Hypothalamus (tissue), 51 donors: Measurements from ENCODE around the gene DENND5A.
"Not testable (repeated sequence)": the region's sequence is repeated elsewhere in the genome, so short reads cannot be mapped to it uniquely, and the experiment has no call there.

Source experiments
- DNase-seq, 51 donors: peaks; one replicate each; lab custom pipeline; 2025; lab: John Stamatoyannopoulos, UW

Gene DENND5A

DNA sequence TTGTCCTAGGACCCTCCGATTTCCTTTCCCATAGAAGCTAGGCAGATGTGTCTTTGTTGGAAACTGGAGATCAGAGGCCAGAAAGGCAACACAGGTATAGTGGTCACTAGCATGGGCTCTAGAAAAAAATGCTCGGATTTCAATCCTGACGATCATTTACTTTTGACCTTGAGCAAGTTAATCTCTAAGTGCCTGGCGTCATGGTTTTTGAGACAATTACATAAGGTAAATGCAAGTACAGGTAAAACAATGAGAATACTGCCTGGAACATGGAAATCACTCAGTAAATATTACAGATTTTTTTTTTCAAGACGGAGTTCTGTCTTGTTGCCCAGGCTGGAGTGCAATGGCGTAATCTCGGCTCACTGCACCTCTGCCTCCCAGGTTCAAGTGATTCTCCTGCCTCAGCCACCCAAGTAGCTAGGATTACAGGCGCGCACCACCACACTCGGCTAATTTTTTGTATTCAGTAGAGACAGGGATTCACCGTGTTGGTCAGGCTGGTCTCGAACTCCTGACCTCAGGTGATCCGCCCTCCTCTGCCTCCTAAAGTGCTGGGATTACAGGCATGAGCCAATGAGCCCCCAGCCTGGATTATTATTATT lies 1.1 kb upstream of the DENND5A start:
- no peak for DNase-seq

DNA sequence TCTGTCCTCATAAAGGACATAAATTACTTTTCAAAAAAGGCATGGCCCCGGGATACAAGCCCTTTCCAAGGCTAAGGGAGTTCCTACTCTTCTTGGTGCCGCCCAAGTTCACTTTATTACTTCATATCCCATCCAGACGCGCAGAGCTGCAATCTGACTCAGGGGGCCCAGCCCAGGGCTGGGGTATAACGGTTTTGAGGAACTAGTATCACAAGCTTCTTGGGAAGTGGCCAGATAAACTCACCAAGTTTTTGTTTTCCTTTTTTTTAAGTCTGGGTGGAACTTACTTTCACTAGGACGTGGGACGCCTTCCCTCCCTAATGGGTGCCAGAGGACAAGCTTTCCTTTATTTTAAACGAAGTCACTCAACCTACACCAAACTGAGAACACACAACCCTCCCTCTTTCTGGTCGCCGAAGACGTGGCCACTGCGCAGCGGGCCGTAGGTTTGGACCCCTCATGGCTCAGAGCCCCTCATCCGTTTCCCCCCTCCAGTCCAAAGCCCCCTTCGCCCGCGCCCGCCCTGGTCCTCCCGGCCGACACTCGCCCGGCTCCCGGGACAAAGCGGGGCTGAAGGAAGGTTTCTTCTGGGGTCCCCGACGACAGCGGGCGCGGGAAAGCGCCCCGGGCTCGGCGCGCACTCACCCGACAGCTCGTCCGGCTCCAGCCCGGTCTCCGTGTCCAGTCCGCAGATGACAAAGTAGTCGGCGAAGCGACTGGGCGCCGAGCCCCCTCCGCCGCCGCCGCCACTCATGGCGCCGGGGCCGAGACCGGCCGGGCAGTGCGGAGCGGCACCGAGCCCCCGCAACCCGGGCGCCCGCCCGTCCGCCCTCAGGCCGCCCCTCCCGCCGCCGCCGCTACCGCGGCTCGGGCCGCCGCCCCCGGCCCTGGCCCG lies 587 bp downstream of the DENND5A start:
- DNase-seq = peak in 47 of 51 donors; percentile 6 to 83 (median 36)

DNA sequence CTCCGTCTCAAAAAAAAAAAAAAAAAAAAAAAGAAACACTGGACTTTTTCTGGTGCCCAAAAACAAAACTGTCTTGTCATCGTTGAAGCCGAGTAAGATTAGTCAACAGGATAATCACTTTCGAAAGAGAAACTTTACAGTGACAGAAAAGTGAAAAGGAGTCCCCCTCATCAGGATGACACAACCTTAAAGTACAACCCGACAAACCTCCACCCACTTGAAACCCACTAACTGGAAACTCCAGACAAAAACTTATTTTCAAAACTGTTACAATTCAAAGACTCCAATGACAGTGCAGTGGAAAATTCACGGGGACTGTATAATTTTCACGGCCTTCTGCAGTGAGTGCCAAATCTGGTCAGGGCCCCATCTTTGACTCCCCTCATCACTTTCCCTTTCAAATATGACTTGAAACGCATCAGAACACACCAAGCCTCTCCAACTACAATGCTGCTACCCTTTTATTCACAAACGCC lies 1.3 kb downstream of the DENND5A start:
- peak in 1 of 51 donors; percentile 70 for DNase-seq

DNA sequence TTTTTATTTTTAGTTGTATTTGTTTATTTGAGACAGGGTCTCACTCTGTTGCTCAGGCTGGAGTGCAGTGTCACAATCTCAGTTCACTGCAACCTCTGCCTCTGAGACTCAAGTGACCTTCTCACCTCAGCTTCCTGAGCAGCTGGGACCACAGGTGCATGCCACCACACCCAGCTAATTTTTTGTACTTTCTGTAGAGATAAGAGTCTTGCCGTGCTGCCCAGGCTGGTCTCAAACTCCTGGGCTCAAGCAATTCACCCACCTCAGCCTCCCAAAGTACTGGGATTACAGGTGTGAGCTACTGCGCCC lies 4.4 kb downstream of the DENND5A start:
- DNase-seq = not testable (repeated sequence)

DNA sequence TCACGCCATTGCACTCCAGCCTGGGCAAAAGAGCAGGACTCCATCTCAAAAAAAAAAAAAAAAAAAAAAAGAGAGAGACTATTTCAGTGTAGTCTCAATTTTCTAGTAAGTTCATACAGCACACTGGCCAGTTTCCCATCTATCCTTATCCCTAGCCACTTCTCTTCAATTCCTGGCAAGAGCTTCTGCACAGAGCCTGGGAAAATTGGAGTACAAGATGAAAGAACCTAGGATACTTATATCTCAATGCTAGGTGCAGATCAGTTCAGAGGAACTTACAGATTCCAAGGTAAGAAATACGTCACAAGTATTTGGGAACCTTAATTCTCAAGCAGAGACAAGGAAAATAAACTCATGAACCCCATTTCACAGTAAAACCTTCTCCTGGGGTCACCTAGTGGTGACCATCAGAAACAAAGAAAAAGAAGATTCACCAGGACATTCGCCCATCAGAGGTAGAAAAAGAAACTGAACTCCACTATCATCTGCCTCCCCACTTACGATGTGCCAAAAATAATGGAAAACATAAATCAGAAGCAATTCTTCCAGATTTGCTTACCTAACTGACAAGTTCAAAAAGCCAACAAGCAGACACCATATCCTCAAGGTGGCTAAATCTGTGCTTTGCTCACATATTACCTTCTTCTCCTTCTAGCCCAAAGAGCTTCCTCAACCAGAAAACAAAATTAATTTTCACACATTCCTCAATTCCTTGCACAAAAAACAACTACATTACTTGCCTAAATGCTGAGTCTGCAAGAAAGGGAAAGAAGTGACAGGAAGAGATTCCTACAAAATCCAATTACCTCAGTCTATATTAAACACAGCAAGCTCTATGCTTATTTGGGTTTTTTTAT lies 4.9 kb downstream of the DENND5A start:
- no peak for DNase-seq

DNA sequence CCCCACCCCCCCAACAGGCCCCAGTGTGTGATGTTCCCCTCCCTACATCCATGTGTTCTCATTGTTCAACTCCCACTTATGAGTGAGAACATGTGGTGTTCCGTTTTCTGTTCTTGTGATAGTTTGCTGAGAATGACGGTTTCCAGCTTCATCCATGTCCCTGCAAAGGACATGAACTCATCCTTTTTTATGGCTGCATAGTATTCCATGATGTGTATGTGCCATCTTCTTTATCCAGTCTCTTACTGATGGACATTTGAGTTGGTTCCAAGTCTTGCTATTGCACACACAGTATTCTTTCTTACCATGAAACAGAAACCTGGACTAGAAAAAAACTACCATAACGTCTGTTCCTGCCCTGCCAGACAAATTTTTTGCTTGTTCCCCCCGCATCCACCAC lies 6.9 kb downstream of the DENND5A start:
- DNase-seq = not testable (repeated sequence)

DNA sequence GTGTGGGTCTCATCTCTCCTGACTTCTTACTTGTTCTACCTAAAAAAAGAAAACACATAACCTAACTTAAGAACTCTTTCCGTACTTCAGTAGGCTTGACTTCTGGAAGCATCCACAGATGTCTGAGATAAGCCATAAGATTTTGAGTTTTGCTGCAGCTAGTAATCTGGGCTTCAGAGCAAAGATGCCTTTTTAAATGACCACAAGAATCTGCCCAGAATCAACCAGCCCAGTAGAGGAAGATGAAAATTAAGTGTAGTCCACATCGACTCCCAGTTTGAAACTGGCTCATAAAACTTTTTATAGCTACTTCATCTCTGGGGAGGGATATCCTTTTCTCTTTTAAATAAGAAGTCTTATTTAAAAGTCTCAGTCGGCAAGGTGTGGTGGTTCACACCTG lies 10.7 kb downstream of the DENND5A start:
- DNase-seq = no peak

DNA sequence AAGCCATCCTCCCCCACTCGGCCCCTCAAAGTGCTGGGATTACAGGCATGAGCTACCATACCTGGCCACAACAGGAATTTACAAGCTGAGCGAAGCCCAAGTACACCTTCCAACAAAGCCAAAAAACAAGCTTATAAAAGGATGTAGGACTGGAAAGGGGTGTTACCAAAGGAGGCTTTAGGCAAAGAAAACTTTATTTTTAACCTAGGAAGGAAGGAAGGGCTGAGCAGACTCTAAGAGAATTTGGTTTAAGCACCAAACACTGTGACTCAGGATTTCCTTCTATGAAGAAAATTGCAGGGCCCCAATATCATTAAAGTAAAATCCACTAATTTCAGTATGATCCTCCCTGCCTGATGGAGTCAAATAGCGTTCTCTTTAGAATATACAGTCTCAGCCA lies 12.1 kb downstream of the DENND5A start:
- no peak for DNase-seq

DNA sequence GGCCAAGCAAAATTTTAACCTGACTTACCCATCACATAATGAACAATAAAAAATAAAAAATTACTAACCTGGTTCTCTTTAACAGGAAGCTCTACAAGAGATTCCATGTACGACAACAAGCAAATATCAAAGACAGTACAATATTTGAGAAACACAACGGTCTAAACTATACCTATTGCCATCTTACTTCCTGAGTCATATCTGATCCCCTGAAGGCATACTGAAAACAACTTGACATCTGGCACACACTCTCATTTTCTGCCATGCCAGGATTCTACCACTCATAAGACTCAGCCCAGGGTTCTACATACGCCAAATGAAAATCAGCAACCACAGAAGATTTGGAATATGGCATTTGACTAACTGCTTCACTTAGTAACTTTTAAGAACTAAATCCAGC lies 13.8 kb downstream of the DENND5A start:
- no peak for DNase-seq

DNA sequence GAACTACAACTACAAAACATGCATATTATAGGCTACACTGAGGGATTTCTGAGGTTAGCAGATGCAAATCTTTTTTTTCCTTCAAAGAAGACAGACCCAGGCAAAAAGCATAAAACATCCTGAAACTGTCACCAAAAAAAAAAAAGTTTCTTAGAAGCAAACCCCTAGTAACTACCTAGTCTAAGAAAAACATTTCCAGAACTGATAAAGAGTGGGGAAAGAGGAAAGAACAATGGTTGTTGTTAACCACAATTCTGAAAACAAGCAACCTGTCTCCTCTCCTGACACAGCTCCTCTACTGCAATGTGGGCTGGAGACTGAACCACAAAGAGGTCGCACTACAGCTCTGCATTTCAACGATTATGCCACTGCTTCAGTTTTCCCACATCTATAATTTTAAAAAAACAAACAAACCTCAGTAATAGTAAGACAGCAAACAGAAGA lies 15.0 kb downstream of the DENND5A start:
- no peak for DNase-seq

DNA sequence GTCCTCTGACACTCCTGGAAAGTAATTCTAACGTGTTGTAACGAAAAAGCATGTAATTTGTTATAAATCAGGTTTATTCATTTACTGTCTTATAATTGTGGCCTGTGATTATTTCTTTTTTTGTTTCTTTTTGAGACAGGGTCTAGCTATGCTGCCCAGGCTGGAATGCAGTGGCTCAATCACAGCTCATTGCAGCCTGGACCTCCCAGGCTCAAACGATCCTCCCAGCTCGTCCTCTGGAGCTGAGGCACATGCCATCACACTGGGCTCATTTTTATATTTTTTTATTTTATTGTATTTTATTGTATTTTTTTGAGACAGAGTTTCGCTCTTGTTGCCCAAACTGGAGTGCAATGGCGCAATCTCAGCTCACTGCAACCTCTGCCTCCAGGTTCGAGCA lies 15.9 kb downstream of the DENND5A start:
- no peak for DNase-seq

DNA sequence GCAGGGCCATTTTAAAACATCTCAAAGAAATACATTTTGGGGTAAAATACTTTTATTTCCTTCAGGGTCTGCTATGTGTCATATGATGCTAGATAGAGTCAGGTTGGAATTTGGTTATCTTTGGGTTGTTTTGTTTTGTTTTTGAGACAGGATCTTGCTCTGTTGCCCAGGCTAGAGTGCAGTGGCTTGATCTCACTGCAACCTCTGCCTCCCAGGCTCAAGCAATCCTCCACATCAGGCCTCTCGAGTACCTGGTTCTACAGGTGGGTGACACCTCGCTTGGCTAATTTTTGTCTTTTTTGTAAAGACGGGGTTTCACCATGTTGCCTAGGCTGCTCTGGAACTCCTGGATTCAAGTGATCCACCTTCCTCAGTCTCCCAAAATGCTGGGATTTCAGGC lies 17.3 kb downstream of the DENND5A start:
- no peak for DNase-seq

DNA sequence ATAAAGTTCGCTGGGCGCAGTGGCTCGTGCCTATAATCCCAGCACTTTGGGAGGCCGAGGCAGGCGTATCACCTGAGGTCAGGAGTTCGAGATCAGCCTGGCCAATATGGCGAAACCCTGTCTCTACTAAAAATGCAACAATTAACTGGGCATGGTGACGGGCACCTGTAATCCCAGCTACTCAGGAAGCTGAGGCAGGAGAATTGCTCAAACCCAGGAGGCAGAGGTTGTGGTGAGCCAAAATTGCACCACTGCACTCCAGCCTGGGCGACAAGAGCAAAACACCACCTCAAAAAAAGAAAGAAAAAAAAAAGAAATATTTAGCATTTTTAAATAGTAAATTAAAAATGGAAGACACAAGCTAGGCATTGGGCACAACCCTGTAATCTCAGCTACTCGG lies 28.9 kb downstream of the DENND5A start:
- DNase-seq = not testable (repeated sequence)

DNA sequence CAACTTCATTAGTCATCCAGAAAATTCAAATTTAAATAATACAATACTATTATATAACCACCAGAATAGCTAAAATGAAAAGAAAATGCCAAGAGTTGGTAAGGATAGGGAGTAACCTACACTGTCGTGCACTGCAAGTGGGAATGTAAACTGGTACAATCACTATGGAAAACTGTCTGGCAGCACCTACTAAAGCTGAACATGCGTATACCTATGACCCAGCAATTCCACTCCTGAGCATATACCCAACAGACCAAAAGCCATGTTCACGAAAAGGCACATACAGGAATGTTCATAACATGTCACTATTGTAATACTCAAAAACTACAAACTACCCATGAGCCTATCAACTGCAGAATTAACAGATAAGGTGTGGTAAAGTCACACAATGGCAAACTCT lies 32.7 kb downstream of the DENND5A start:
- DNase-seq = peak in 2 of 51 donors; percentile 23 to 31

DNA sequence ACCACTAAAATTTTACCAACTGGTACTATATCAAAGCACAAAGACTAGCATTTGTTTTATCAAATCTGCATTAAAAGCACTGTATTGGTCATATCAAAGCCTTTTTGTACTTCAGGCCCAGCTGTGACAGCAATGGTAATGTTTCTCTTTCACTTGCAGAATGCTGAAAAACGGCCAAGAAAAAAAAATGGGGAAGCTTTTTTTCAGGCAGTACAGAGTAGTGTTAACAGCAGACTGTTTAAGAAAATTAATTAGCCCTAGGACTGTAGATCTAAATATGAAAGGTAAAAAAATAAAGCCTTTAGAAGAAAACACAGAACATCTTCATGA lies 33.3 kb downstream of the DENND5A start:
- peak in 9 of 51 donors; percentile 6 to 85 (median 30) for DNase-seq

DNA sequence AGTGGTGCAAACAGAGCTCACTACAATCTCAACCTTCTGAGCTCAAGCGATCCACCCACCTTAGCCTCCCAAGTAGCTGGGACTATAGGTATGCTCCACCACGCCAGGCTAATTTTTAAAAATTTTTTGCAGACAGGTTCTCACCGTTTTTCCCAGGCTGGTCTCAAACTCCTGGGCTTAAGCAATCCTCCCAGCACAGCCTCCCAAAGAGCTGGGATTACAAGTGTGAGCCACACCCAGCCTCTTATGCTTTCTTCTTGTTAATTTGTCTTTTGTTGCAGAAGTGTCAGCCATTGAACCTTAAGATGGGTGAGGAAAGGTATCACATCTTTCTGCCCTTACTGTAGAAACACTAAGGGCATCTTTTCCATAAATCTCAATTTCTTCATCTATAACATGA lies 34.9 kb downstream of the DENND5A start:
- DNase-seq = no peak

DNA sequence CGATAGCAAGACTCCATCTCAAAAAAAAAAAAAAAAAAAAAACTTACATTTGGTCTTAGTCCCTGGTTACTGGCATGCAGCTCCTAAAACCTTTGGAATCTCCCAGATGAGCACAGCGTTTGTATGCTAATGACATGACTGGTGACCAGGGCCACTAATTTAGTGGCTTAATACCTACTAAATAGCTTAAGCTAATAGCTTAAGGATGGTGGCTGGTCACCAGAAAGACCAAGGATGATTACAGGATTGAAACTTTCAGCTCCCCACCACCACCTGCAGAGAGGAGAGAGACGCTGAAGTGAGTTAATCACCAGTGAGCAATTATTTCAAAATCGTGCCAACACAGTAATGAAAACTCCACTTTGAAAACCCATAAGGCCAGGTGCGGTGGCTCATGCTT lies 37.1 kb downstream of the DENND5A start:
- DNase-seq = no peak

DNA sequence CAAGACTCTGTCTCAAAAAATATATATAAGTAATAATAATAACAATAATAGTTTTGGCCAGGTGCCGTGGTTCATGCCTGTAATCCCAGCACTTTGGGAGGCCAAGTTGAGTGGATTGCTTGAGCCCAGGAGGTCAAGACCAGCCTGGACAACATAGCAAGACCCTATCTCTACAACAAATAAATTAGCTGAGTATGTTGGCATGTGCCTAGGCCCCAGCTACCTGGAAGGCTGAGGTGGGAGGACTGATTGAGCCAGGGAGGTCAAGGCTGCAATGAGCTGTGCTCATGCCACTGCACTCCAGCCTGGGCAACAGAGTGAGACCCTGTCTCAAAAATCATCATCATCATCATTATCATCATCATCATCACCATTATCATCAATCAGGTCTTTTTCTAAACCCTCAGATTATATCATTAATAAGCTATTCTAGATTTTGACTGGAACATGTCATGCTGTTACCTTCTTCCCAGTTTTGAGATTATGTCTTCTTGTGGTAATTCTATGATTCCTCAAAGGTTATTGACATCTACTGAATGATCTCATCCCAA lies 39.3 kb downstream of the DENND5A start:
- no peak for DNase-seq

DNA sequence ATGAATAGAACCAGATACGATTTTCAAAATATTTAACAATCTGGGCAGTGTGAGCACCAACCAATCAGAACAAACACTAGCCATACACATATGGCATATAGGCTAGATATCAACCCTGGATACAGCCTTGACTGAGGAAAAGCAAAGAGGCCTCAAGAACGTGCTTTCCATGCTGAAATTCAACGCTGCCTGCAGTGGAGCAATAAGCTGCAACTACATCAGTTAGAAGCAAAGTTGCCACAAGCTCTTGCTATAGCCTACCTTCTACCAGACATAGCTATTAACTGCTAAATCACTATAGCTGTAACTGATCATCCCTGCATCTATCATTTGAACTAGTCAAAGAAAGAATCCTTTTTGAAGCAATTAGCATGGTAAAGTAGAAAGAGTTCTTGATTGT lies 42.5 kb downstream of the DENND5A start:
- DNase-seq = peak in 1 of 51 donors; percentile 35

DNA sequence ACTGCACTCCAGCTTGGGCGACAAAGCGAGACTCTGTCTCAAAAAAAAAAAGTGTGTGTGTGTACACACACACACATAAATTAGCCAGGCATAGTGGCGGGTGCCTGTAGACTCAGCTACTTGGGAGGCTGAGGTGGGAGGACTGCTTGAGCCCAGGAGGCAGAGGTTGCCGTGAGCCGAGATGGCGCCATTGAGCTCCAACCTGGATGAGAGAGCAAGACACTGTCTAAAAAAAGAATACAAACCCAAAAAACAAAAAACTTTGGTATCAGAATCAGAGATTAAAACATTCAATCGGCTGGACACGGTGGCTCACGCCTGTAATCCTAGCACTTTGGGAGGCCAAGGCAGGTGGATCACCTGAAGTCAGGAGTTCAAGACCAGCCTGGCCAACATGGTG lies 44.3 kb downstream of the DENND5A start:
- DNase-seq = not testable (repeated sequence)

DNA sequence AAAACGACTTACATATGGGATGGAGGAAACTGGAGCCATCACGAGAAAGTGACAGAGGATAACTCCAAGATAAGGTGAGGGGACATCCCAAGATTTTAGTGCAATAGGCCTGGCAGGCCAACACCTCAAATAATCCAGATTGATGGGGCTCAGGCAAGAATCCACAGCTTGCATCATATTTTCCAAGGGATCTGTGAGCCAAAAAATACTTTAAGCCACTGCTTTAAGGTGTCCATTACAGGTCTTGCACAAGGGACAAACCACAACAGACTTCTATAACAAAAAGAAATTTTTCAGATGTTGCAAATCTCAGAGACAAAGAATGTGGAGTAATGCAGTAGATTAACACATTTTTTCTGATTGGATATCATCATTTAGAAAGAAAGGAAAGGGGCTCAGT lies 45.6 kb downstream of the DENND5A start:
- DNase-seq = no peak
